ENCODE results near the gene IRF5. TPM values are rescaled to one million over a fixed set of nuclear protein-coding genes. Genes with fewer than 3 reads are reported as not detected.

The IRF5 gene
- total RNA-seq, 1 experiment from 2014 or later: 73.4 TPM

DNA sequence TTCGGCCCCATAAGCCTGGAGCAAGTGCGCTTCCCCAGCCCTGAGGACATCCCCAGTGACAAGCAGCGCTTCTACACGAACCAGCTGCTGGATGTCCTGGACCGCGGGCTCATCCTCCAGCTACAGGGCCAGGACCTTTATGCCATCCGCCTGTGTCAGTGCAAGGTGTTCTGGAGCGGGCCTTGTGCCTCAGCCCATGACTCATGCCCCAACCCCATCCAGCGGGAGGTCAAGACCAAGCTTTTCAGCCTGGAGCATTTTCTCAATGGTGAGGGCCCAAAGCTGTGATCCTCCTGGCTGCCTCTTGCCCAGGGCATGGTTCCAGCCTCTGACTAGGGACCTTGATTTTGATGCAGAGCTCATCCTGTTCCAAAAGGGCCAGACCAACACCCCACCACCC is 10.1 kb downstream of the IRF5 start:
- no peak for DNase-seq (ENCODE audit: low read depth)
- in situ Hi-C loops (cut with HindIII; ENCODE audit: low pct_unique_long_range_greater_than_20kb, low sequenced_read_pairs): no loop called here

- DNase-seq (ENCODE audit: low read depth): no peak
- in situ Hi-C loops (cut with HindIII; ENCODE audit: low pct_unique_long_range_greater_than_20kb, low sequenced_read_pairs): no loop called here
Measured at GRCh38 chr7:128948312-128948973, 10.7 kb downstream of the IRF5 start.

DNA sequence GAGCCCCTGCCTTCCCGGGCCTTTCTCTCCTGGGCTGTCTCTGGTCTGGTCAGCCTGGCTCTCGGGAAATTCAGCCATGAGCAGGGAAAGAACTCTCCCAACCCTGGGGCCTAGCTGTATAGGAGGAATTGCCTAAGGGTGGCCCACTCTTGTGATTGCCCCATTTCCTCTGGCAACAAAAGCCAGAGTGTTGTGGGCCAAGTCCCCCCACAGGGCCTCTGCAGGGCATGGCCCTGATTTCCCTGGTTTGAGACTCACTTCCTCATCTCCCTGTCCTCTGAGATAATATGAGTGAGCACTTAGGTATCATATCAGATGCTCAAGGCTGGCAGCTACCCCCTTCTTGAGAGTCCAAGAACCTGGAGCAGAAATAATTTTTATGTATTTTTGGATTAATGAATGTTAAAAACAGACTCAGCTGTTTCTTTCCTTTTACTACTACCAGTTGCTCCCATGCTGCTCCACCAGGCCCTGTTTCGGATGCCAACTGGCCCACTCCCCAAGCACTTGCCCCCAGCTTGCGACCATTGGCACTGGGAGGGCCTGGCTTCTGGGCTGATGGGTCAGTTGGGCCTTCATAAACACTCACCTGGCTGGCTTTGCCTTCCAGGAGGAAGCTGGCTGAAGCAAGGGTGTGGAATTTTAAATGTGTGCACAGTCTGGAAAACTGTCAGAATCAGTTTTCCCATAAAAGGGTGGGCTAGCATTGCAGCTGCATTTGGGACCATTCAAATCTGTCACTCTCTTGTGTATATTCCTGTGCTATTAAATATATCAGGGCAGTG is 11.4 kb downstream of the IRF5 start:
- no peak for DNase-seq (ENCODE audit: low read depth)
- in situ Hi-C loops (cut with HindIII; ENCODE audit: low pct_unique_long_range_greater_than_20kb, low sequenced_read_pairs): no loop called here

DNA sequence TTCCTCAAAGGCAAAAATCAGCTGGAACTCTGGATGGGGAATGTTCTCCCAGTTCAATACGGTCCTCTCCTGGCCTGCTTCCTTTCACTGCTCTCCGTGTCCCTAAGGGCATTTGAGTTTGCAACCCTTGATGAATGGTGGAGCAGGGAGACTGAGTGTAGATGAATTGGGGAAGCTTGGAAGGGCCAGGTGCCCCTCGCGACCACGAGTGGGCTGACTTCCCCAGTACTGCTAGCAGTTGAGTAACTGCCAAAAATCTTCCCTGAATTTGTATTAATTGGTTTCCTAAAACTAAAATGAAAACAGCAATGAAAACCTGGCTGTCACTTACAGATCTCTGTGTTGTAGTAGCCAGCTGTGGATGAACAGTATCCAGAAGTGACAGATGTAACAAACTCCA is 13.6 kb downstream of the IRF5 start:
- DNase-seq (ENCODE audit: low read depth): no peak
- in situ Hi-C loops (cut with HindIII; ENCODE audit: low pct_unique_long_range_greater_than_20kb, low sequenced_read_pairs): no loop called here

- no peak for DNase-seq (ENCODE audit: low read depth)
- in situ Hi-C loops (cut with HindIII; ENCODE audit: low pct_unique_long_range_greater_than_20kb, low sequenced_read_pairs): no loop called here
Measured at GRCh38 chr7:128954150-128954549, 16.4 kb downstream of the IRF5 start.

DNA sequence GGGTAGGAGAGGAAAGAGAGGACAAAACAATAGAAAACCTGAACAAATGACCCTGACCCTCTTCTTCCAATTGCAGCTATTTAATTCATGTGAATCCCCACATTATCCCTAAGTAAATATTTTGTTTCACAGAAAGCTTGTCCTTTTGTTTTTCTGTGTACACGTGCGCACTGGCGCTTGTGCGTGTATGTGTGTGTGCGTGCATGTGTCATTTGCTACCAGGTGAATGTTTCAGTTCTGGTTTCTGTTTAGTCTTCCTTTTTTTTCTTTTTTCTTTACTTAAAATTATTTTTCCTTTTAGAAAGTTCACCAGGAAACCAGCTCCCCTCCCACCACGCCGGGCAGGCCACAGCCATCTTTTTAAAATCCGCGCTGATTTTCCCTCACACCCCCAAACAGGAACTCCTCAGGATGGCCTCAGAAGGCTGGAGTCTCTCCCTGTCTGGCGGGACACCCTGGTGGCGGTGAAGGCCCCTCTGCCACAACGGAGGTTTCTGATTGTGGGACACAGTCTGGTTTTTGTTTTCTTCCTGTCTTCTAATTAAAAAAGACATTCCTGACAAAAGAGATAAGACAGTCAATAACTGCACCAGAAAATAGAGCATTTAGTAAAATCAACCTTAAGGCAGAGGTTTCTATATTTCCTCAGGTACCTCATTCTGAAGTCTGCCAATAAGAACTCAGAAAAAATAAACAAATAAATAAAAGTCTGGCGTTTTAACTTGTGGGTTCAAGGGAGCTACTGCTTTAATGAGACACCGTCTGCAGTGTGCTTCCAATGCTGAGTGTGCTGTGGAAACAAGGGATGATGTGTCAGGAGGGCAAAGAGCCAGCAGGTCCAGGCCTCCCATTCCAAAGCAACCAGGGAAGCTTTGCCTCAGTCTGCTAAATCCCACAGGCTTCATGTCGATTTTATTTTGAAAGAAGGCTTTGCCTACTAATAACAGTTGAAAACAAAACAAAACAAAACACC is 17.4 kb downstream of the IRF5 start:
- in situ Hi-C loops (cut with HindIII; ENCODE audit: low pct_unique_long_range_greater_than_20kb, low sequenced_read_pairs): no loop called here
- DNase-seq (ENCODE audit: low read depth): no peak

GRCh38 chr7:128955981-128956380 is 18.3 kb downstream of the IRF5 start:
- in situ Hi-C loops (cut with HindIII; ENCODE audit: low pct_unique_long_range_greater_than_20kb, low sequenced_read_pairs): no loop called here
- no peak for DNase-seq (ENCODE audit: low read depth)

- in situ Hi-C loops (cut with HindIII; ENCODE audit: low pct_unique_long_range_greater_than_20kb, low sequenced_read_pairs): no loop called here
- DNase-seq (ENCODE audit: low read depth): no peak
Measured at GRCh38 chr7:128959296-128959695, 21.6 kb downstream of the IRF5 start.

DNA sequence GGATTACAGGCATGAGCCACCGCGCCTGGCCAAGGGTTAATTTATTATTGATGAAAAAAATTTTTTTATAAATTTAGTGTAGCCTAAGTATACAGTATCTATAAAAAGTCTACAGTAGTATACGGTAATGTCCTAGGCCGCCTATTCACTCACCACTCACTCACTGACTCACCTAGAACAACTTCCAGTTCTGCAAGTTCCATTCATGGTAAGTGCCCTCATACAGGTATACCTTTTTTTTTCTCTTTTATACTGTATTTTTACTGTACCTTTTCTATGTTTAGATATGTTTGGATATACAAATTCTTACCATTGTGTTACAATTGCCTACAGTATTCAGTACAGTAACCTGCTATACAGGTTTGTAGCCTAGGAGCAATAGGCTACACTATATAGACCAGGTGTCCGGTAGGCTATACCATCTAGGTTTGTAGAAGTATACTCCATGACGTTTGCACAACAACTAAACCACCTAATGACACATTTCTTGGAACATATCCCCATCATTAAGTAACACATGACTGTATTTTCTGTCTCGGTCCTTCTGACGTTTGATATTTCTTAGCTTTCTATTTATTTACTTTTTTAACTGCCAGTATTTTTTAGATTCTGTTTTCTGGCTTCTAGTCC is 23.4 kb downstream of the IRF5 start:
- no peak for DNase-seq (ENCODE audit: low read depth)
- in situ Hi-C loops (cut with HindIII; ENCODE audit: low pct_unique_long_range_greater_than_20kb, low sequenced_read_pairs): no loop called here

GRCh38 chr7:128962899-128963298 is 25.2 kb downstream of the IRF5 start:
- in situ Hi-C loops (cut with HindIII; ENCODE audit: low pct_unique_long_range_greater_than_20kb, low sequenced_read_pairs): no loop called here
- no peak for DNase-seq (ENCODE audit: low read depth)

DNA sequence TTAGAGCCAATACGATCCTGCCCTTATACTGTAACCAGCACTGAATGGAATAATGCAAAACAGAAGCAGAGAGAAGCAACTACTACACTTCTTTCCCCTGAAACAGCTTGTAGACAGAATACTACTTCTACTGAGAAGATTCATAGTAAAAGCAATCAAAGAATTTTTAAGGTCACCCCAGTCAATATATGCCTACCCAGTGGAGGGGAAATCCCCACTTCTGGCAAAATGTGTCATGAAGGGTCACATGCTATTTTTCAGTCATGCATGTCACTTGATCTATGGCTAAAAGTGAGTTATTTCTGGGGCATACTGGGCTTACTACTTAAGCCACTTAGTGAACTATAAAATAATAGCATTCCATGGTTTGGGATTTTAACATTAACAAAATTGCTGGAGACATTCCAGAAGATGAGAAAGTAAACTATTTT is 25.6 kb downstream of the IRF5 start:
- peak; percentile 77 for DNase-seq (ENCODE audit: low read depth)
- in situ Hi-C loops (cut with HindIII; ENCODE audit: low pct_unique_long_range_greater_than_20kb, low sequenced_read_pairs): no loop called here

GRCh38 chr7:128968624-128969023 is 30.9 kb downstream of the IRF5 start:
- no peak for DNase-seq (ENCODE audit: low read depth)
- in situ Hi-C loops (cut with HindIII; ENCODE audit: low pct_unique_long_range_greater_than_20kb, low sequenced_read_pairs): no loop called here

- in situ Hi-C loops (cut with HindIII; ENCODE audit: low pct_unique_long_range_greater_than_20kb, low sequenced_read_pairs): no loop called here
- DNase-seq (ENCODE audit: low read depth): peak; percentile 70
Measured at GRCh38 chr7:128974241-128974934, 36.7 kb downstream of the IRF5 start.

GRCh38 chr7:128982105-128982504 is 44.4 kb downstream of the IRF5 start:
- DNase-seq (ENCODE audit: low read depth): no peak
- in situ Hi-C loops (cut with HindIII; ENCODE audit: low pct_unique_long_range_greater_than_20kb, low sequenced_read_pairs): no loop called here

DNA sequence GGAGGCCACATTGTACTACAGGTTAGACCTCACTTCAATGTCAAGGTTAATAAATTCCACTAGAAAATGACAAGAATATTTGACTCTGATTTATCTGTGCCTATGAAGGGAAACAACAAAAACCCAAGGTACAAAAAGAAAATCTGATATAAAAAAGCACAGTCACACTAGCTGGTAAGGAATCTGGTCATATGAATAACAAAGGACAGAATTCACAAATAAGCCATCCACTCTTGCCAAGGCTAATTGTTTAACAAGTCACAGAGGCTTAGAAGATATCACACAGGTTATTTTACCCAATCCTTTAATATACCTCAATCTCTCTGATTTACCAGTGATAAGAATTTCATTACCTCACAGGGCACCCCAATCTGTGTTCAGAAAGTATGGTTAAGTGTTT is 47.9 kb downstream of the IRF5 start:
- in situ Hi-C loops (cut with HindIII; ENCODE audit: low pct_unique_long_range_greater_than_20kb, low sequenced_read_pairs): no loop called here

DNA sequence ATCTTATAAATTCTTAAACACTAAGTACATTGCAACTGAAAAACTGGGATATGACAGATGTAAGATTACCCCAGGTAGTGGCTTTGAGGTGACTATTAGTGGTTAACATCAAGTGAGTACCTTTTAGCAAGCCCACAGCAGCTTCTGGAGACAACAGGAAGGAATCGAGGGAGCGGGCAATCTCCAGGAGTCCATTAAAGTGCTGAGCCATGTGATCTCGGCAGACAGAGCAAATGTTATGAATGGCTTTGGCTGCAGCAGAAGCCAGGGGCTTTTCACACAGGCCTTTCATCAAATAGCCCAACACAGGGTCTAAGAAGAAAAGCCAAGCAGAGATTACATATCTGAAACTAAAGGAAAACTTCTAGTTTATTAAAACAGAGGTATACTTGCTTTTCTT is 48.9 kb downstream of the IRF5 start:
- DNase-seq (ENCODE audit: low read depth): no peak
- in situ Hi-C loops (cut with HindIII; ENCODE audit: low pct_unique_long_range_greater_than_20kb, low sequenced_read_pairs): no loop called here

More for the DNA sequence above, 47.9 kb downstream of the IRF5 start:
- DNase-seq (ENCODE audit: low read depth): no peak

DNA sequence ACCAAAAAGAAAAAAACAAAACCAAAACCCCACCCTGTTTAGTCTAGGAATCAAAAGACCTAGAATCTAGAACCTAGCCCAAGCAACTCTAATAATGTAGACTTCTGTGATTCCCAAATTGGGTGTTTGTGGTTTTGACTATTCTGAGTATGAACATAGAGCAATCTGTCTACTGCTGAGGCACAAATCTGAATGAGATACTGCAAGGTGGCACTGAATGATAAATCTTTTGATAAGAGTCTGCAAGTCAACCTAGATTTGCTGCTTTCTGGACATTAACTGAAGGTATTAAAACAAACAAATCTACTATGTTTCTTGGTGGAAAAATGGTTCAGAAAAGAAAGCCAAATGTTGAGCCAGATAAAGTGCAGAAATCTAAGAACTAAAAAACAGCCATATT is 50.6 kb downstream of the IRF5 start:
- in situ Hi-C loops (cut with HindIII; ENCODE audit: low pct_unique_long_range_greater_than_20kb, low sequenced_read_pairs): no loop called here

GRCh38 chr7:128989961-128990360 is 52.2 kb downstream of the IRF5 start:
- DNase-seq (ENCODE audit: low read depth): no peak
- in situ Hi-C loops (cut with HindIII; ENCODE audit: low pct_unique_long_range_greater_than_20kb, low sequenced_read_pairs): no loop called here

More for the DNA sequence above, 50.6 kb downstream of the IRF5 start:
- DNase-seq (ENCODE audit: low read depth): no peak

All from Caki2 (cell line).